Transverse colon (tissue), 4 donors: Measurements from ENCODE around the gene APCDD1L. TPM values are rescaled to one million over a fixed set of nuclear protein-coding genes. Genes with fewer than 3 reads are reported as not detected.

Experiments used
- DNase-seq: peaks from one replicate; pipeline ENCODE4 v3.0.0-alpha.2; 2019
- H3K27ac ChIP-seq, 4 donors: fragments of 200-600 bp; sonication (generic); 2 replicates each; pipeline ENCODE4 v1.5.1; 2016 to 2018; ENCODE audit warnings: inconsistent platforms in 4 of 4
- H3K27me3 ChIP-seq: fragments of 200-600 bp; sonication (generic); 2 replicates; pipeline ENCODE4 v1.5.1; 2017; ENCODE audit warnings: inconsistent platforms
- H3K36me3 ChIP-seq, 4 donors: fragments of 200-600 bp; sonication (generic); 2 replicates each; pipeline ENCODE4 v1.5.1; 2017 to 2019; ENCODE audit warnings: inconsistent platforms in 4 of 4
- H3K4me1 ChIP-seq, 4 donors: fragments of 200-600 bp; sonication (generic); 2 replicates each; pipeline ENCODE4 v1.5.1; 2017 to 2020; ENCODE audit warnings: inconsistent platforms in 4 of 4
- H3K4me3 ChIP-seq, 4 donors: fragments of 200-600 bp; sonication (generic); 1 replicate in 1 of 4; 2 replicates in 3 of 4; pipeline versions ENCODE4 v1.5.1 to v1.6.1; 2017 to 2019; ENCODE audit warnings: inconsistent platforms in 4 of 4
- H3K9me3 ChIP-seq, 2 donors: fragments of 200-600 bp; sonication (generic); 2 replicates each; pipeline ENCODE4 v1.5.1; 2017 to 2019; ENCODE audit warnings: inconsistent platforms in 2 of 2
- EP300 ChIP-seq: sonication (generic); formaldehyde crosslinking; IDR thresholded peaks from one replicate; pipeline ENCODE4 v1.6.1; 2017; ENCODE audit warnings: antibody characterized with exemption, low read depth
- POLR2A ChIP-seq: fragments of 450-650 bp; IDR thresholded peaks from one replicate; pipeline ENCODE4 v1.6.1; 2016; ENCODE audit warnings: antibody characterized with exemption, mild to moderate bottlenecking, moderate library complexity
- POLR2AphosphoS5 ChIP-seq, 3 donors: sonication (generic); formaldehyde crosslinking; IDR thresholded peaks; one replicate each; pipeline ENCODE4 v1.6.1; 2016; ENCODE audit warnings: antibody characterized with exemption in 3 of 3
- WGBS, 2 donors: methylation state at CpG; one replicate each; pipeline ENCODE4 v1.1.5; 2018; ENCODE audit warnings: low coverage in 1 of 2; 5-methylcytosine and 5-hydroxymethylcytosine counted together
- in situ Hi-C, 4 donors: fragments of 200-750 bp; cut with MboI; loops; one replicate each; pipeline versions ENCODE4 v1.15.0 to v1.15.1; 2017; ENCODE audit warnings: low sequenced_read_pairs in 3 of 4, low pct_ligation_motif_present in 1 of 4, low pct_unique_long_range_greater_than_20kb in 1 of 4
- intact Hi-C: fragments of 100-400 bp; cut with DNase I; formaldehyde crosslinking; loops from one replicate; pipeline ENCODE4 v1.15.1; 2023; ENCODE audit warnings: low total_unique reads
- total RNA-seq, 4 donors: library from RNA; depleted of rRNA; stranded (reverse); fragments of >200 nt; gene quantifications; one replicate each; pipeline ENCODE4 v1.1.0, GENCODE V29; 2016
- TF ChIP-seq, protein P1 (sequence below), 5 experiments: fragments of 200-600 bp in 3 of 5; fragments of 450-650 bp in 2 of 5; sonication (generic) in 3 of 5; IDR thresholded peaks; 1 replicate in 2 of 5; 2 replicates in 3 of 5; pipeline ENCODE4 v1.5.1; 2016 to 2017; ENCODE audit warnings: antibody characterized with exemption in 5 of 5, inconsistent platforms in 3 of 5, mild to moderate bottlenecking in 2 of 5, moderate library complexity in 1 of 5

The APCDD1L gene
- total RNA-seq, 4 donors from 2014 or later, result 0.16 TPM; not detected in 3

DNA sequence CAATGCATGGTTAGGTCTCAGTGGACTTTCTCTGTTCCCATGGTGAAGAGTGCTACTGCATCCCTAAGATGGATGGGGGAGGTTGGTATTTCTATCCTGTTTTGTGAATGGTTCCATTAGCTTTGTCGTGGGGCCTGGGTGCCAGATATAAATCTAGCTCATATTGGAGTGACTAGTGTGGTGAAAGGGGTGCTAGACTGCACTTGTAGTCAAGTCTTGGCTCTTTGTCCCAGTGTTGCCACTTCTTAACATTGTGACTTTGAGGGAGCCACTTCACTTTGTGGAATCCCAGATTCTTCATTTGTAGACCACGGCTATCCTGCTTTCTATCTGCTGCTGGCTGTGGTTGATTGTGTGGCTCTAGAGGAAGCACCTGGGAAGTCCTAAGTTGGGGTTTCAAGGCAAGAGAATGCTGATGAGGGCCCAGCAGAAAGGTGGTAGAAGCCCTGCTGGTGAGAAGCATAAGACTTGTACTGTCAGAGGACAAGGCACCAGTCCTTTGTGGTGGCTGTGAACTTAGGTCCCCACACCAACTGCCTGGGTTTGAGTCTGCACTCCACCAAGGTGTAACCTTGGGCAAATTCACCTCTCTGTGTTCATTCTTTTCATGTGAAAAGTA is 82.1 kb downstream of the APCDD1L start:
- in situ Hi-C loops (no loop called here), intact Hi-C loops (no loop called here)
- H3K9me3 ChIP-seq, result no peaks in the 10 kb centered on the region
- no peak overlapping the region for H3K4me3 ChIP-seq
- peaks cover 23 to 64% (median 38%) of the 10 kb centered on the region in 4 donors for H3K4me1 ChIP-seq
- TF ChIP-seq POLR2AphosphoS5 (IDR thresholded peaks at IDR 0.05) (no peak), POLR2A (no peak), EP300 (no peak)
- TF ChIP-seq, protein P1, sequence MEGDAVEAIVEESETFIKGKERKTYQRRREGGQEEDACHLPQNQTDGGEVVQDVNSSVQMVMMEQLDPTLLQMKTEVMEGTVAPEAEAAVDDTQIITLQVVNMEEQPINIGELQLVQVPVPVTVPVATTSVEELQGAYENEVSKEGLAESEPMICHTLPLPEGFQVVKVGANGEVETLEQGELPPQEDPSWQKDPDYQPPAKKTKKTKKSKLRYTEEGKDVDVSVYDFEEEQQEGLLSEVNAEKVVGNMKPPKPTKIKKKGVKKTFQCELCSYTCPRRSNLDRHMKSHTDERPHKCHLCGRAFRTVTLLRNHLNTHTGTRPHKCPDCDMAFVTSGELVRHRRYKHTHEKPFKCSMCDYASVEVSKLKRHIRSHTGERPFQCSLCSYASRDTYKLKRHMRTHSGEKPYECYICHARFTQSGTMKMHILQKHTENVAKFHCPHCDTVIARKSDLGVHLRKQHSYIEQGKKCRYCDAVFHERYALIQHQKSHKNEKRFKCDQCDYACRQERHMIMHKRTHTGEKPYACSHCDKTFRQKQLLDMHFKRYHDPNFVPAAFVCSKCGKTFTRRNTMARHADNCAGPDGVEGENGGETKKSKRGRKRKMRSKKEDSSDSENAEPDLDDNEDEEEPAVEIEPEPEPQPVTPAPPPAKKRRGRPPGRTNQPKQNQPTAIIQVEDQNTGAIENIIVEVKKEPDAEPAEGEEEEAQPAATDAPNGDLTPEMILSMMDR (IDR thresholded peaks at IDR 0.05), result no peak
- H3K36me3 ChIP-seq, result no peaks in the 10 kb centered on the region
- H3K27me3 ChIP-seq, result no peaks in the 10 kb centered on the region
- no peak for DNase-seq
- WGBS, 2 donors, result 88% methylated on average over 2 of the region's 2 CpGs; no CpG with 5 or more reads in 1 of the 2 donors
- peak overlapping the region; percentile 14 to 70 (median 64) for H3K27ac ChIP-seq

DNA sequence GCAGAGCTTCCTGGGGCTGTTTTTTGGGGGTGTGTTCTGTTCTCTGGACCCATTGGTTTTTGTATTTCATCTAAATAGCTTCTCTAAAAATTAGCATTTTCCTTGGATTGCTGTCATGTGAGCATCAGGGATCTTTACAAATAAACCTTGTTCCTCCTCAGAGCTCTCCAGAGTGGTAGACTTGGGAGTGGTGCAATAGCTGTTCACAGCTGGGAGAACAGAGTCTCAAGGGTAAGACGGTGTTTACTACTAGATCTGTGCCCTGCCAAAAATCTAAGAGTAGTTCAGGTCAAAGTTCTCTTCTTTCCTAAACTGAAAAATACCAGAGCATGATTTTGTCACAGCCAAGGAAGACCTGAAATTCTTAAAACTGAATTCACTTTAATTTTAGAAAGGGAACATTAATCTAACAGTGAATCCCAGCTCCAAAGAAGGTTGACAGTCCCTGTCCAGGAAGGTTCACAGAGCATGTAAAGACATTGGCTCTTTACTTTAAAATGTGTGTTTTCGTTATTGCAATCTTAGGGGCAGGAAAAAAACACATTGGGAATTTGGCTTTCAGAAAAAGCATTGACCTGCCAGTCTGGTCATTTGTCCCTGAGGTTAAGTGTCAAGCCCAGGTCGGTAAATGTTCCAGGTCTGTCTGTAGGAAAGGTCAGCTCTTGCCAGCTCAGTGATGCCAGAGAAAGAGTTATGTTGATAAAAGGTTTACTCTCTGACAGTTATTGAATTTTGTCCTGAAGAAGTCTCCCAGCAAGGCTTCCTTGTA is 82.8 kb downstream of the APCDD1L start:
- Histone ChIP-seq H3K9me3 (no peaks in the 10 kb centered on the region), H3K27ac (peak overlapping the region; percentile 16 to 67 (median 33)), H3K27me3 (no peaks in the 10 kb centered on the region), H3K4me3 (no peak overlapping the region), H3K4me1 (peaks cover 23 to 61% (median 35%) of the 10 kb centered on the region in 4 donors), H3K36me3 (no peaks in the 10 kb centered on the region)
- no peak for DNase-seq
- intact Hi-C loops (no loop called here), in situ Hi-C loops (no loop called here)
- 68 to 77% methylated on average over 2 to 3 of the region's 3 CpGs for WGBS, 2 donors
- TF ChIP-seq POLR2A, result no peak
- peak in 1 of 3 donors; percentile 50 for TF ChIP-seq POLR2AphosphoS5 (IDR thresholded peaks at IDR 0.05)

DNA sequence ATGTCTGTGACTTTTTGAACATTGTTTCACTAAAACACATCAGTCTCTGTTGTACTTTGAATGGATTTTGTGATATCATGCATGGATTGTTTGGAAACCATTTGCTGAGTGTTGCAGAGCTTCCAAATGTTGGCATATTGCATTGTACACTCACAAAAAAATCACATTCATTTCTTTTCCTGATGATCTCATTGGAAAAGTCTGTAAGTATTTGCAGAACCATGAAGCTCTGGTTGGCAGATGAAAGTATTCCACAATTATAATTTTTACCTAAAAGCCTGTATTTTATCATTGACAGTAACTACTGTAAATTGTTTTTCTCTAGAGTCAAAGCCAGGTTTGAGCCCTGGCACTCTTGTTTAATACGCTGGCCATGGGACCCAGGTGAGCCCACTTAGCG is 84.1 kb downstream of the APCDD1L start:
- in situ Hi-C loops (no loop called here), intact Hi-C loops (no loop called here)
- H3K4me3 ChIP-seq, result no peak overlapping the region
- no peaks in the 10 kb centered on the region for H3K27me3 ChIP-seq
- no peak for DNase-seq
- 90 to 100% methylated on average over 2 of the region's 2 CpGs for WGBS, 2 donors
- peaks cover 23 to 52% (median 33%) of the 10 kb centered on the region in 4 donors for H3K4me1 ChIP-seq
- no peaks in the 10 kb centered on the region for H3K36me3 ChIP-seq
- TF ChIP-seq EP300, result no peak
- TF ChIP-seq, protein P1 (IDR thresholded peaks at IDR 0.05), result no peak
- no peak for TF ChIP-seq POLR2A
- no peak for TF ChIP-seq POLR2AphosphoS5 (IDR thresholded peaks at IDR 0.05)
- H3K27ac ChIP-seq, result peak overlapping the region in 1 of 4 donors; percentile 67
- H3K9me3 ChIP-seq, result no peaks in the 10 kb centered on the region

DNA sequence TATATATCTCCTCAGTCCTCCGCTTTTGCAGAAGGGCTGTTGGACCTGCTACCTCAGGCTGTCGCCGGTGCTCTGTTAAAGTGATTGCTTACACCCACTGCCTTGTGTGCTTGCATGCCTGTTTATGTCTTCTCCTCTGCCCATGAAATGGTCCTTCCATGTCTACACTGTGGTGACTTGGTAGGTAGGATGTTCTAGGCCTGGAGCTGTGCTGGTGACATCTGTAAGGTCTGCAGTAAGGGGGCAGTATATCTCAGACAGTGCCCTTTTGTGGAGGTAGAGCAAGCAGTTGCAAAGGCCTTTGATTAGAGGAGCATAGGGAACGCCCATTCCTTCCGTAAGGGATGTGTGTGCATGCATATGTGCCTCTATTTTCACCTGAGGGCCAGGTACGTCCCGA is 85.9 kb downstream of the APCDD1L start:
- H3K27me3 ChIP-seq, result no peaks in the 10 kb centered on the region

More for the DNA sequence above, 85.9 kb downstream of the APCDD1L start:
- intact Hi-C loops (no loop called here), in situ Hi-C loops (no loop called here)
- TF ChIP-seq, protein P1 (IDR thresholded peaks at IDR 0.05), result no peak
- TF ChIP-seq EP300, result no peak
- H3K36me3 ChIP-seq, result no peaks in the 10 kb centered on the region
- no peak overlapping the region for H3K27ac ChIP-seq
- H3K9me3 ChIP-seq, result no peaks in the 10 kb centered on the region
- H3K4me1 ChIP-seq, result peaks cover 23 to 36% (median 32%) of the 10 kb centered on the region in 4 donors
- DNase-seq, result no peak
- WGBS, 2 donors, result 98 to 100% methylated on average over 3 to 7 of the region's 7 CpGs
- H3K4me3 ChIP-seq, result no peak overlapping the region
